ENCODE measurements around the gene NBAS.
A peak's percentile ranks its signal among the peaks of the same experiment; 100 is the strongest.

NBAS gene

DNA sequence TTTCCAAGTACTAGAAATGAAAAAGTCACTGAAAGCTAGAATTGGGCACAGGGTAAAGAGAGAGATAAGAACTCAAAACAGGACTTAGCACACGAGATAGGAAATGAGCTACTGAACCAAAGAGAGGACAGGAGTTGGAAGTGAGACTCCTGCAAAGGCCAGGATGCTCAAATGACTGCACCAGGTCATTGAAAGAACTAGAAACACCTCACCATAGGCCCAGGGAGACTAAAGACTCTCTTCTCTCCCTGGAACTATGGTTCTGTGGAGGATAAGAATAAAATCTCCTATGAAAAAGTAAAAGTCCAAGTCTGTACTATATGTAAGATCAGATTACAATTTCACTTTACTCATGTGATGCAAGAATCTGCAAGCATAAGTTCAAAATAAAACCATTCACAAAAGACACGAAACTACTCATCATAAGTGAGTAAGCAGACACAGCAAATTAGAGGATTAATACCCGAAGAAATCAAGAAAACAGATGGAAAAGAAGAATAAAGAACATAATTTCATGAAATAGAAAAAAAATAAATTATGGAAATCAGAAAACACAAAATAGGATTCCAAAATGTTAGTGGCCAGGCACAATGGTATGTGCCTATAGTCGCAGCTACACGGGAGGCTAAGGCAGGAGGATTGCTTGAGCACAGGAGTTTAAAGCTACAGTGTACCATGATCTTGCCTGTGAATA is 6.5 kb downstream of the NBAS start:
- no peak for DNase-seq (ENCODE audit: low read depth)
- H3K4me3 ChIP-seq (ENCODE audit: control insufficient read depth, low read depth, low read length), result no peak overlapping the region
- TF ChIP-seq, protein P1, sequence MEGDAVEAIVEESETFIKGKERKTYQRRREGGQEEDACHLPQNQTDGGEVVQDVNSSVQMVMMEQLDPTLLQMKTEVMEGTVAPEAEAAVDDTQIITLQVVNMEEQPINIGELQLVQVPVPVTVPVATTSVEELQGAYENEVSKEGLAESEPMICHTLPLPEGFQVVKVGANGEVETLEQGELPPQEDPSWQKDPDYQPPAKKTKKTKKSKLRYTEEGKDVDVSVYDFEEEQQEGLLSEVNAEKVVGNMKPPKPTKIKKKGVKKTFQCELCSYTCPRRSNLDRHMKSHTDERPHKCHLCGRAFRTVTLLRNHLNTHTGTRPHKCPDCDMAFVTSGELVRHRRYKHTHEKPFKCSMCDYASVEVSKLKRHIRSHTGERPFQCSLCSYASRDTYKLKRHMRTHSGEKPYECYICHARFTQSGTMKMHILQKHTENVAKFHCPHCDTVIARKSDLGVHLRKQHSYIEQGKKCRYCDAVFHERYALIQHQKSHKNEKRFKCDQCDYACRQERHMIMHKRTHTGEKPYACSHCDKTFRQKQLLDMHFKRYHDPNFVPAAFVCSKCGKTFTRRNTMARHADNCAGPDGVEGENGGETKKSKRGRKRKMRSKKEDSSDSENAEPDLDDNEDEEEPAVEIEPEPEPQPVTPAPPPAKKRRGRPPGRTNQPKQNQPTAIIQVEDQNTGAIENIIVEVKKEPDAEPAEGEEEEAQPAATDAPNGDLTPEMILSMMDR (IDR thresholded peaks at IDR 0.05; ENCODE audit: control insufficient read depth, insufficient read depth, low read depth, low read length, missing control alignments), result no peak

- no peak for DNase-seq (ENCODE audit: low read depth)
- H3K4me3 ChIP-seq (ENCODE audit: control insufficient read depth, low read depth, low read length), result no peak overlapping the region
- TF ChIP-seq, protein P1 (IDR thresholded peaks at IDR 0.05; ENCODE audit: control insufficient read depth, insufficient read depth, low read depth, low read length, missing control alignments), result no peak
Observed at GRCh38 chr2:15553951-15554350, 7.2 kb downstream of the NBAS start.

GRCh38 chr2:15553519-15553918 is 7.6 kb downstream of the NBAS start:
- no peak overlapping the region for H3K4me3 ChIP-seq (ENCODE audit: control insufficient read depth, low read depth, low read length)
- TF ChIP-seq, protein P1 (IDR thresholded peaks at IDR 0.05; ENCODE audit: control insufficient read depth, insufficient read depth, low read depth, low read length, missing control alignments), result no peak
- DNase-seq (ENCODE audit: low read depth), result no peak

GRCh38 chr2:15548974-15549373 is 12.2 kb downstream of the NBAS start:
- H3K4me3 ChIP-seq (ENCODE audit: control insufficient read depth, low read depth, low read length), result no peak overlapping the region
- DNase-seq (ENCODE audit: low read depth), result no peak
- TF ChIP-seq, protein P1 (IDR thresholded peaks at IDR 0.05; ENCODE audit: control insufficient read depth, insufficient read depth, low read depth, low read length, missing control alignments), result no peak

DNA sequence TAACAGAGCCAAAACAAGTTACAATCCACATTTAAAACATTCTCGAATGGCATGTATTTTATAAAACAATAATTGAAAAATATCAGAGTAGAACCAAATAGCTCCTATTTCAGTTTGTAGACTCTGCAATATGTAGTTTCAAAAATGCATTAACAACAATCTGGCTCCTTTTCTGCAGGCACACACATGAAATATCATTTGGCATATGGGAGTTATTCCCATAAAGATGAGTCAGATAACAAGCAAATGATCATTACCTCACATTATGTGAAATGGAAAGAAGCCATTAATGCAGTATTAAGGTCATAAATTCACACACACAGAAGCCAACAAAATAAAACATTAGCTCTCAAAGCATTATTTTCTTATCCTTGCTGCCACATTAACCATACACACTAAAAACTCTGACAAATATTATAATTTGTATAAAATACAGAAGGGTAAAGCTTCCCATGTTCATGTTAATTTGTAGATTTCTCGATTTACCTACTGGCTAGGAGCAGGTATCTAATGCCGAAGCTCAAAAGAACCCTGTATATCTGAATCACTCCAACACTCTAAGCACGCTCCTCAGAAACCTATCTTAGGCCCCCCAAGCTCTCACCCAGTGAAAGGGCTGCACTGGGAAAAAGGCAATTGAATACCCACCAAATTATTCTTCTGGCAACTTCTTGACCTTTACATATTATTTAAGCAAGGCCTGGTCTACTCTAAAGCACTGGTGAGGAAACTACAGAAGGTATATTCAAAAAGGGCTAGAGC is 13.8 kb downstream of the NBAS start:
- TF ChIP-seq, protein P1 (IDR thresholded peaks at IDR 0.05; ENCODE audit: control insufficient read depth, insufficient read depth, low read depth, low read length, missing control alignments), result no peak
- H3K4me3 ChIP-seq (ENCODE audit: control insufficient read depth, low read depth, low read length), result no peak overlapping the region
- no peak for DNase-seq (ENCODE audit: low read depth)

DNA sequence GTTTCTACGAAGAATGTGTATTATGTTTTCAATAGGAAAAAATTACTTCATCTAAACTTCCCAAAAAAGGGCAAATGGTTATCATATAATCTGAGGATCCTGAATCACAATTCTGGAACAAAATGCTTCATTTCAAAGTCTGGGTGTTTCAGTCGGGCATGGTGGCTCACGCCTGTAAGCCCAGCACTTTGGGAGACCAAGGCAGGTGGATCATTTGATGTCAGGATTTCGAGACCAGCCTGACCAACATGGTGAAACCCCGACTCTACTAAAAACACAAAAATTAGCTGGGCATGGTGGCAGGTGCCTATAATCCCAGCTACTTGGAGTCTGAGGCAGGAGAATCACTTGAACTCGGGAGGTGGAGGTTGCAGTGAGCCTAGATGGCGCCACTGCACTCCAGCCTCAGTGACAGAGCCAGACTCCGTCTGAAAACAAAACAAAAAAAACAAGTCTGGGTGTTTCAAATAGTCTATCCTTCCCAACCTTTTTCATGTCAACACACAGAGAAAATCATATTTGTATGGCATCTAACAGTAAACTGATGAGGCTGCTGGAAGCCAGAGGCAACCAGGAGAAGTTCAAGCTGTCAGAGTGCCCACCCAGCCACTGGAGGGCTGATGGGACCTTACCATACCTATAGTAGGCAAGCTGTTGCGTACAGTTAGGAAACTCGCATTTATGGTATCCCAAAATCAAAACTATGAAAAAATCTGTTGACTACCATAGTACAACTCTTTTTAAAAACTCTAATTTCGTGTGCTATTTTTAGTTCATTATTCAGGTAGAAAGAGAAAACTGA is 14.6 kb downstream of the NBAS start:
- TF ChIP-seq, protein P1 (IDR thresholded peaks at IDR 0.05; ENCODE audit: control insufficient read depth, insufficient read depth, low read depth, low read length, missing control alignments), result peak; percentile 15
- no peak overlapping the region for H3K4me3 ChIP-seq (ENCODE audit: control insufficient read depth, low read depth, low read length)
- no peak for DNase-seq (ENCODE audit: low read depth)

All from AG09309 (cell line).